Measurements from ENCODE around the gene SRGAP2C.
"Not testable (repeated sequence)": the region's sequence is repeated elsewhere in the genome, so short reads cannot be mapped to it uniquely, and the experiment has no call there.

Gene SRGAP2C

DNA sequence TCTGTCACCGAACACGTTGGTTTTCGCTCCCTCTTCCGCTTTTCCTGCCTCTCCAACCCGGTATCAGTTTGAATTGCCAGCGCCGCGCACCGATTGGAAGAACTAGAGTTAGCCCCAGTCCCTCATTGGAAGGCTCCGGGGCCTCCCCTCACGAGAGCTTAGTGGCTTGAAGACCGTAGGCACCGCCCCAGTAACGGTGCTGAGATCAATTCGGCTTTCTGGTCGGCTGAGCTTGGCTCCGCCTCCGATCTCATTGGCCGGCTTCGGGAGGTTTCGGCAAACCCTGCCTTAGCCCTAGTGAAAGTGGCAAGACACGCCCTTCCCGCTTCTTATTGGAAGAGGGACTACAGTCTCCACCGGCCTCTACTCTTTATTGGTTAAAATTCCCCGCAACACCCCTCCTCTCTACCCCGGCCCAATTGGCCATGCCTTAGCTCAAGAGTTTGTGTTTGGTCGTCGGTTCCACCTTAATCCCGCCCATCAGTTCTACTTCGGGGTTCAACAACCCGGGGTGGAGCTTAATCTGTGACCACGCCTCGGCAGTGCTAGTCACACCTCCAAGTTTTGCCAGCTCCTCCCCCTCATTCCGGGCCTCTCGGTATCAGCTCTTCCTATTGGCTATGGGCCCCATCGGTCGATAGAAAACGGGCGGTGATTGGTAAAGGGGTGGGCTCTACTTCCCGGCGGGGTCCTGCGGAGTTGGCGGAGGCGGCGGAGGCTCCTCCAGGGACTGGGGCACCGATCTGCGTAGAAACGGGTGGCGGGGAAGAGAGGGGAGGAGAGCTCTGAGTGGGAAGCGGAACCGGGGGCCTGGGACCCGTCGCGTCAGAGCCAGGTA lies at the start of gene SRGAP2C, which contains the start of gene FAM72B:
Gene SRGAP2C, plus strand, starts transcription at position 686 of the 838 bp plus-strand sequence. CDS start 2,472 bp downstream, outside the sequence.
Gene FAM72B, minus strand, starts transcription at position 51 of the 838 bp plus-strand sequence. CDS start 851 bp downstream, outside the sequence.
- peak; percentile 99 for DNase-seq

GRCh38 chr1:121140393-121140792 lies 44.4 kb upstream of the SRGAP2C start:
- DNase-seq, result not testable (repeated sequence)

GRCh38 chr1:121148489-121149190 lies 36.1 kb upstream of the SRGAP2C start:
- DNase-seq, result not testable (repeated sequence)

DNA sequence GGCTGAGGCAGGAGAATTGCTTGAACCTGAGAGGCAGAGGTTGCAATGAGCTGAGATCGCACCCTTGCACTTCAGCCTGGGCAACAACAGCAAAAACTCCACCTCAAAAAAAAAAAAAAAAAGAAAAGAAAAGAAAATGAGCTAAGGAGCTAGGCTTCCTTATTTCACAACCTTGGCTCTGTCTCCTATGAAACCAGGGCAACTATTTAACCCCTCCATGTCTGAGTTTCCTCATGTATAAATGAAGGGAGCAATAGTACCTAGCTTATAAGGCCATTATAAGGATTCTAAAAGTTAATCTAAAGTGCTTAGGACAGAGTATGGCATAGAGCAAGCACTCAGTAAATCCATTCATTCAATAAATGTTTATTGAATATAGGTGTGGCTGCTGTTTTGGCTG lies 33.5 kb upstream of the SRGAP2C start:
- not testable (repeated sequence) for DNase-seq

GRCh38 chr1:121152788-121153187 lies 32.0 kb upstream of the SRGAP2C start:
- DNase-seq, result not testable (repeated sequence)

DNA sequence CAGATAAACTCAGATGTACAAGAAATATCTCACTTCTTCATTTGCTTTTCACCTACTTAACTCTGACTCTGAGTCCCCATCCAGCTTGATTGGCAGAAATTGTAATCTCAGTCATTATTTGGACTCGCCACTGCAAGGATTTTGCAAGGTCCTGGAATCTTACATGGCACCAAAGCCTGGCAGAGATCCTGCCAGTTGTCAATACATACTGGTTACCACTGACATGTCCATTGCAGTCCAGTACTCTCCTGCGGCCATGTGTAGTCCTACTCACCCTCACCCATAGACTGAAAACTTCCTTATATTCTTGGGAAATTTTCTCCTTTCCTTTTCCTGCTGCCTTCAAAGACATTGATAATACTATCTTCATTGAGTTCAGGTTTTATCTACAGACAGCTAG lies 30.0 kb upstream of the SRGAP2C start:
- not testable (repeated sequence) for DNase-seq

DNA sequence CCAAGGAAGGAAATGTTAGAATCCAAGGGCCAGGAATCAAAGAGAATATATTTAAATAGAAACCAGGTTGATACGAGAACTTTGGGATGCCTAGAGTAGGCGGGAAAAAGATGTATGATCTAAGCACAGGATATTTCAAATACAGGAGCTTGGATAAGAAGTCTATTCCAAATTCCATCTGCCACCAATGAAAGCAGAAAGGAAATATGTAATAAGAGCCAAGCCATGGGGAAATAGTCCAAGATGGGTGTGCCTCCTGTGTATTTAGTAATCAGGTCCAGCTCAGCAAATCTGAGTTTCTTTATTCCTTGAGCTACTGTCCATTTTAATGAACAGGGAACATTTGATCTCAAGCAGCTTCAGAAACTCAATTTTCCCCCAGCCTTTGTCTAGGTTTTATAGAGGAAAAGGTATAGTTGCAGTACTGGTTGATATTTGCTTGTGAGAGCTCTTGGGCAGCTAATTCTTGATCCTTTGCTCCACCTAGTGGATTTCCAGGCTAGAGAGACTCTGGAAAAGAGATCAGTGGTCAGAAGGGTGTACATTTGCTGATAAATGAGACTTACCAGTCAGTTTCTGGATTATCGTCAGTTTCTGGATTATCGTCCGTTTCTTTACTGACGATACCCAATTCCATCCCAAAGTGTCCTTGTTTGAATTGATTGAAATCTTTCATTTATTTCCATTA lies 29.0 kb upstream of the SRGAP2C start:
- peak in 1 of 2 donors; percentile 0 for DNase-seq

GRCh38 chr1:121156958-121157603 lies 27.7 kb upstream of the SRGAP2C start:
- not testable (repeated sequence) for DNase-seq

DNA sequence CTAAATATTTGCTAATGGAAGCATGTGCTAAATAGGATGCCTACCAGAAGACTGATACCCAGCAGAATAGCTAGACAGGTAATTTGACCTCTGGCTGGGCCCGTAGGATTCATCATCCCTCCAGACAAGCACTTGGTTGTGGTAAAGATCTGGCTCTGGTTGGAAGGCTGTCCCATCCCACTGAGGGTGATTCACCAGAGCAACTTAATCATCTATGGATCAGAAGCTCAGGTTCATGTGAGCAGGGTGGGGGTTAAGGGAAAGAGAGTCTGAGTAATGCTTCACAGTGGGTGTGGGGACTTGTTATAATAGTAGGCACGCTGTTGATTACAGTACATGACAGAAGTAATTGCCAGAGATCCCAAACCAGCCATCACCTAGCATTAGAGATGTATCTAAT lies 27.2 kb upstream of the SRGAP2C start:
- DNase-seq, result not testable (repeated sequence)

- not testable (repeated sequence) for DNase-seq
These were observed 24.7 kb upstream of the SRGAP2C start for GRCh38 chr1:121160118-121160517.

DNA sequence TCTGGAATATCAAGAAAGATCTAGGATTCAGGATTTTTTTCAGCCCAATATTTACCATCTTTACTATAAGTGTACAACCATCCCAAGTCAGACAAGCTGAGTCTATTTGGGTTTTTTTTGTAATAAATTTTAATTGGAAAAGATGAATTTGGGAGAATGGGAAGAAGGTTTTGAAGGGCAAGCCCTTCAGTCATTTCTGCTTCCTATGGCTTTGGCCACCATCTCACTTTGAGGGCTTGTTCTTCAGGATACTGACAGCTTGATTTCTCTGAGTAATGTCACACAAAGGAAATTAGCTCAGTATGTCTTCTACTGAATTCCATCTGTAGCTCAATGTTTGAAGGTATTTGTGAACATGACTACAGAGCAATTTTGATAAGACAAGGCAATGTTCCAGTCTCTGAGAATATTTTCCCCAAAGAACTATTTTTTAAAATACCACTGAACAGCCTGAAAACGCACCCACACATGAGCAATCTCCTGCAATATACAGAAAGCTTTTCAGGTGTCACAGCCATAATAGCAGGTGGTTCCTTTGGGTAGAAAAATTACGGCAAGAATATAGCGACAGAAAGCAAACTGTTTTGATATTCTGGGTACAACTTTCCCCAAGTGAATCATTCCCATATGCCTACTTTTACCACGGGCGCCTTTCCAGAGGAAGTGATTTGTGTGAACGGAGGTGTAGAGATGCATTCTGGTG lies 23.4 kb upstream of the SRGAP2C start:
- DNase-seq, result not testable (repeated sequence)

GRCh38 chr1:121163850-121164757 lies 20.7 kb upstream of the SRGAP2C start:
- not testable (repeated sequence) for DNase-seq

DNA sequence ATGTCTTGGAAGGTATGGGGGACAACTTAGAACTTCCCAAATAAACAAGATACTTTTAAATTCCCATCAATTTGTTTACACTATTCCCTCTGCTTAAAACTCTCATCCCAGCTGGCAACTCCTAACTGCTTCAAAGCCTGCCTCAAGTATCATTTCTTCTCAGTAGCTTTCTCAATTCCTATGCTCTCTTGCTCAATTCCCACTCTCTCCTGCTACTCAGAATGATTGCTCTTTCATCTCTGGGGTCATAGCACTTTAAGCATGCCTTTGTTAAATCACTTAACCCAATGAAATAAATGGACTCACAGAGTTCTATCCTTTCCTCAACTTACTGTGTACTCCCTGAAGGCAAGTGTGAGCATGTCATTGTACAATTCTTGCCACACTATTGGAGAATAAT lies 19.5 kb upstream of the SRGAP2C start:
- DNase-seq, result not testable (repeated sequence)

DNA sequence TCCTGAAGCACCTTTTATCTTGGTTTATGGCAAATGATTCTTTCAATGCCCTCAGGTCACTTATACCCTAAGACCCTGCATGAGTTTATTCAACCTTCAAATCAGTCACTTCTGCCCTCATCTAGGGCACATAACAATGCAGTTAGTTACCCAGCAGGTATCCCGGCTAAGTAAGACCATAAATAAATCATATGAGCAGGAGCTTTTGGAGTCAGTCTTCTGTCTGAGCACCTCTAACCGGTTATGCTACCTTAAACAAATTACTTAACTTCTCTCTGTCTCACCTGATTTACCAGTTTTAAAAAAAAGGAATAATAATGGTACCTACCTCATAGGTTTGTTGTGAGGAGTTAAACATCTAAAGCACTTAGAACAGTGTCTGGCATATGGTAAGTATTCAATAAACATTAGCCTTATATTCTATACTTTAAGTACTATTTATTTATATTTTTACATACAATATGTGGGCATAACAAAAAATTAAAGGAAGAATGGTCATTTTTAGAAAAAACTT lies 17.5 kb upstream of the SRGAP2C start:
- DNase-seq, result not testable (repeated sequence)

GRCh38 chr1:121168152-121168668 lies 16.6 kb upstream of the SRGAP2C start:
- DNase-seq, result not testable (repeated sequence)

DNA sequence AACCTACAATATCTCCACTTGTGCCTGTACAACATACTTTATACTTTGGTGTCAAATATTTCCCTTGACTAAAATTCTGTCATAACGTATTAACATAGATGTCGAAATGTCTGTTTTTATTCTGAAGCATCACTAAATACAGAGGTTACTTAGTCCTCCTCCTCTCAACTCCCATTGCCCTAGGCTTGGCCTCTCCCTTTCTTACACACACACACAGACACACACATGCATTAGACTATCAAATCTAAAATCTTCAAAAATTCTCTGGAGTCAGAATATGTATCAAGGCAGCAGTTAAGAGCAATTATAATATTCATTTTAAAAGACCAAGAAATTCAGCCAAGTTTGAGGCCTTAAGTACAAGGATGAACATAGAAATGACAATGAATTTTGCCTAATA lies 8.1 kb upstream of the SRGAP2C start:
- DNase-seq, result not testable (repeated sequence)

GRCh38 chr1:121178197-121178596 lies 6.6 kb upstream of the SRGAP2C start:
- not testable (repeated sequence) for DNase-seq

GRCh38 chr1:121183867-121184266 lies 908 bp upstream of the SRGAP2C start:
- not testable (repeated sequence) for DNase-seq

DNA sequence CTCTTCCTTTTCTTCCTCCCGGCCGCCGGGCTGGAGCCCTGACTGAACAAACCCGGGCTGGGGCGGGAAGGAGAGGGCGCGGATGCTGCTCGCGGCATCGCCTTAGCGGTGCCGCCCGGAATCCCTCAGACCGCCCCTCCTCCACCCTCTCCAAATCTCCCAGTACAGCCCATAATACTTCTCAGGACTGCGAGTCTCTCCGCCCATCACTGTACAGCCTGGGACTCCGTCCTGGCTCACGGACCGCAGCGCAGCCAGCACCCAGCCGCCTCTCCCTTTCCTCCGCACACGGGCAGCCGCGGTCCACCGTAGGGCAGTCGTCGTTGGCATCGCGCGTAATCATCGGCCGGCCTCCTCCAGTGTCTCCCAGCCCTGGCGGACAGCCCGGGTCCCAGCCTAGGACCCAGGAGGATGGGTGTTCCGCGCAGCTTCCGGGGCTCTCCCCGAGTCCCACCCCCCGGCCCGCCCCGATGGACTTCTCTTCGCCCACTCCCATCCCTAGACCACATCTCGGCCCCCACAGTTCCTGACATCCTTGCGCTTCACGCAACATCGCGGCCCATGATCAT lies 449 bp downstream of the SRGAP2C start:
- not testable (repeated sequence) for DNase-seq

DNA sequence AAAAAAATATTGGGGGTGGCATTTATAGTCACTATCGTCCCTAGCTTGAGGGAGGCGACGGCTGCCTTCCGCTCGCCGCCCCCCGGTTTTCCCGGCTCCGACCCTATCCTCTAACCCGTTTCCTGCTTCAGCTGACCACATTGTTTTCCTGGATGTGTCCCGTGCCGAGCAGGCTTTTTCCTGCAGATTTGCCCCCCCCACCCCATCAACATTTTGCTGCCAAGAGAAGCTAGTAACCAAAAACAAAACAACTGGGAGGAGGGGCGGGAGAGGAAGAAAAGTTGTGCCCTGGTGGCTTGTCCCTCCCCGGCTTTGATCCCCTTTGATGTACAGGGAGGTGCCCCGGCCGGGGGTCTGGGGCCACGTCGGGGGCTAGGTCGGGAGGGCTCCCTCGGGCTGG lies 1.4 kb downstream of the SRGAP2C start:
- not testable (repeated sequence) for DNase-seq

Data from hippocampal formation (tissue), 2 donors.